NCI-H345 treated with DMSO at 0.1 percent for 48 hours (cell line): Measurements from ENCODE around the gene ASPHD2.

Experiments used
- DNase-seq: peaks from one replicate; lab custom pipeline; 2025; ENCODE audit not compliant: unreplicated experiment; lab: John Stamatoyannopoulos, UW

ASPHD2 gene

DNA sequence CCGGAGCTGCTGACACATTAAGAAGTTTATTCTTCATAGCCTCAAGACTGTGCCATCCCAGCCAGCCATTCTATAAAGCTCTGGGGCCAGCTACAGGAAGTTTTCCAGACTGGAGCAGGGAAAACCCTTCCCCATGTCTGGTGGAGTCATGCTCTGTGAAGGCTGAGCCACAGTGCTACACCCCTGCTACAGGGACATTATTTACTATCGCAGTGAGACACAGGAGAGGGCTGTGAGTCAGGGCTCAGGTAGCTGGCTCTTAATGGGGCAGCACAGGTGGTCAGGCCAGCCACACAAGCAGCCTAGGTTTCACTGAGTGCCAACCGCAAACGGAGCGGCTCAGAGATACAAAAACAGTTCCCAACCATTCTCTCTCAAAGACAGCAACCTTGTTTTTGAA is 42.5 kb downstream of the ASPHD2 start:
- no peak for DNase-seq

DNA sequence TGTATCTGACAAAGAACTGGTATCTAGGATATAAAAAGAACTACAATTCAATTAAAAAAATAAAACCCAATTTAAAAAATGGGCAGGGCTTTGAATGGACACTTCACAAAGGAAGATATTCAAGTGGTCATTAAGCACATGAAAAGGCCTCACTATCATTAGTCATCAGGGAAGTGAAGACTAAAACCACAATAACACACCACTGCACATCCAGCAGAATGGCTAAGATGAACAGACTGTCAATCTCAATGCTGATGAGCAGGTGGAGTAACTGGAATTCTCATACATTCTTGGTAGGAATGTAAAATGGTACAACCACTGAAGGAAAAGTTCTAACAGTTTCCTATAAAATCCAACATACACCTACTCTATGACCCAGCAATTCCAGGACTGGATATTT is 45.6 kb downstream of the ASPHD2 start:
- no peak for DNase-seq

DNA sequence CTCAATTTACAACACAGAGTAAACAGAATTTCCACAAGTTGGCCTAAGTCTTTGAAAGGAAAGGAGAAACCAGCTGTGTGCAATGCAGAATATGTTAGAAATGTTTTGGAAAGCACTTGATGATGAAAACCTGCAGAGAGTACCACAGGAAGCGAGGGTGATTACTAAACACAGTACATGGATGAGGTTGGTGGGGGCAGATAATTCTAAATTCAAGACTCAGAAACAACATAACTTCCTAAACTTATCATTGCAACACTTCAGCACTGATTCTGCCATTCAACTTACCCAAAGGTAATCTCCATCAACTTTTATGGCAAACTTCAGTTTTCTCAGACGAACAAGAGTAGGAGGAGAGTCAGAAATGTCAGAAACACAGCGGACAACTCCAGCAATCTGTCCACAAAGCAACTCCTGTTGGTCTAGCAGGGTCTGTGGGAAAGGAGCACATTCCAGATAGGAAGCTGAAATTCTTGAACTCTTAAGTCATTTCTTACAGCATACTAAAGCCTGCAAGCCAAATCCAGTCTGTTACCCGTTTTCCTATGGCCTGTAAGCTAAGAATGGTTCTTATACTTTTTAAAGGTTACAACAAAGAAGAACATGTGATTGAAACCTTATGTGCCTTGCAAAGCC is 47.8 kb downstream of the ASPHD2 start:
- DNase-seq: no peak

DNA sequence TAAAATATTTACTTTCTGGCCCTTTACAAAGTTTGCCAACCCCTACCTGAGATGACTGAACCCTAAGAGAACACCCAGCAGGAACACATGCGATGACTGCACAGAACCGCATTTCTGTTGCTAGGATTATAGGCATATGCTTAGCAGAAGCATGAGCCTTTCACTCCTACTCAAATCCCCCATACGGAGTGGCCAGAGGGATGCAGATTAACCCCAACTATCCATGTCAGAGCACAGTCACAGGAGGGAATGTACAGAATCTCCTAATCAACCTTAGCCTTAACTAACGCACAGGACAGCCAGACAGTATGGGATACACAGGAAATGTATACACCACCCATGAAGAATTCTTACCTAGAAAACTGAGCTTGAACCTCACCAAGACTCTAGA is 48.3 kb downstream of the ASPHD2 start:
- no peak for DNase-seq

DNA sequence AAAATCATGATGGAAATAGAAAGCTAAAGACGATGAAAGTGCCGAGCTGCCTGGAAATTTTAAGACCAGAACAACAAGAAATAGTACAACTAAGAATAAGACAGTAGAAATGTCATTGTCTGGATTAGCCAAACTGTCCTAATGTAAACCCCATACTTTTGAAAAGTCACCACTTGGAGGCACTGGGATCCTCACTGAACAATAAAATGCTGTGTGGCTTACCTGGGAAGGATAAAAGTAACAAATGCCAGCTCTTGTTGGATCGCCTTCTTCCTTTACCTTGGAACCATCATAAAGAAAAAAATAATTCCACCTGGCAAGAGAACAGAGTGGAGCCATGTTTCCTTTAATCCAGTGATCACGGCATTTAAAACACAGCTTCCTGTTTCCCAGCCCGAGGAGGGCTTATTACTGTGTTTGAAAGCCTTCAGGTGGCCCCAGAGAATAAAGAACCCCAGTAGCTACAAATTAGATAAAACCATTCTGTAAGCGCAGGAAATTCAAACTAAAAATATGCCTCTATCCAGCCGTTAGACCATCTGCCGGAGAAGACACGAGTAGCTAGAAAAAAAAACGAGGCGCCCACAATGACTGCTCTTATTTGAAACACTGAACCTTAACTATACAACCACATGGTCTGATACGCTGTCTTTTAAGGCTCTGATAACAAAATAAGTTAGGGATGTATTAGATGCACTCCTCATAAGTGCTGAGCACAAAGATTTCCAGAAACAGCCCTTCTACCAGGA is 50.2 kb downstream of the ASPHD2 start:
- DNase-seq: no peak

DNA sequence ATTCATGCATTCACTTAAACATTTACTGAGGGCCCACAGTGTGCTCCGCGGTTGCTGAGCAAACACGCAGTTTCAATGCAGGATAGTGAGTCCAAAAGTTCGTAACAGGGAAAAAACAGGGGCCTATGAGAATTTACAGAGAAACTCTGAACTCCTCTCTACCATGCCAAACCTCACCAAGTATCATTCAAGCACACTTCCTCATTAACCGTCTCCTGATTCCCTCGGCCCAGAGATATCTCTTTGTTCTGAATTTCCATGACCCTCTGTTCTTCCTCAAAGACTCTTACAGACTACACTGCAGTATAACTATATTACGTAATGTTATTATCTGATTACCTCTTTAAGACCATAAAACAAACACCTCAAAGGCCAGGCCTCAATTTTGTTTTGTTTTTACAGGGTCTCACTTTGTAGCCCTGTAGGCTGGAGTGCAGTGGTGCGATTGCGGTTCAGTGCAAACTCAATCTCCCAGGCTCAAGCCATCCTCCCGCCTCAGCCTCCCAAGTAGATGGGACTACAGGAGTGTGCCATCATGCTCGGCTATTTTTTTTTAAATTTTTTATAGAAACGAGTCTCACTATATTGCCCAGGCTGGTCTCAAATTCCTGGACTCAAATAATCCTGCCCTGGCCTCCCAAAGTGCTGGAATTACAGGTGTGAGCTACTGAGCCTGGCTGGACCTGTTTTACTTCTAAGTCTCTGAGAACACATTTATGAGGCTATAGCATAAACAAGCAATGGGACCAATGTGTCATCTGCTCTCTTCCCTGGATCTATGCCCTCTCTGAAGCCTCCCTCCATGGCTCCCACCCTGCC is 50.9 kb downstream of the ASPHD2 start:
- DNase-seq: no peak

DNA sequence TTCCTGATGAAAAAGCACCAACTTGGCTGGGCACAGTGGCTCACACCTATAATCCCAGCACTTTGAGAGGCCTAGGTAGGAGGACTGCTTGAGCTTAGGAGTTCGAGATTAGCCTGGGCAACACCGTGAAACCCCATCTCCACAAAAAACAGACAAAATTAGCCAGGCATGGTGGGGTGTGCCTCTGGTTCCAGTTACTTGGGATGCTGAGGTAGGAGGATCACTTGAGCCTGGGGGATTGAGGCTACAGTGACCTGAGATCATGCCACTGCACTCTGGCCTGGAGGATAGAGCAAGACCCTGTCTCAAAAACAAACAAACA is 51.5 kb downstream of the ASPHD2 start:
- DNase-seq: no peak

DNA sequence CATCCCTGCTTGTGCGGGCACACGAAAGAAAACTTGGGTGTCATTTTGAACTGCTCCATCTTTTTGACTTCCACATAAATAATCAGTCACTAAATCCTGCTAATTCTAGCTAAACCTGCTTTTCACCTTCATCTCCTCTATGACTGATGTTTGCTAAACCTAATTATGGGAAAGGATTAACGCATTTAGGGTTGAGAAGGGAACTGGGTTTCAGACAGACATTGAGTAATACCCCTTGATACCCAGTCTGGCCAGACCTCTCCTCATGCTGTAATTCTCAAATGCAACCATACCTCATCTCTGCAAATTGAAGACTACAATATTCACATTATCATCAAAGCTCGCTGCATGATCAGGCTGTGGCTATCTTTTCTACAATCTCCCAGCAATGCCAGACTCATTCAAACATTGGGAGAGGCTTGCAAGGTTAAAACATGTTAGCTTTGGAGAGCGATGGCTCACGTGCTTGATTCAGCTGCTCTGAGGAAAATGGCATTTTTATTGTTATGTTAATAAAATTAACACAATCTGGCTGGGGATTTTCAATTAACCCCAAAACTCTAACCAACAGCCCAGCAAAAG is 52.1 kb downstream of the ASPHD2 start:
- DNase-seq: no peak

DNA sequence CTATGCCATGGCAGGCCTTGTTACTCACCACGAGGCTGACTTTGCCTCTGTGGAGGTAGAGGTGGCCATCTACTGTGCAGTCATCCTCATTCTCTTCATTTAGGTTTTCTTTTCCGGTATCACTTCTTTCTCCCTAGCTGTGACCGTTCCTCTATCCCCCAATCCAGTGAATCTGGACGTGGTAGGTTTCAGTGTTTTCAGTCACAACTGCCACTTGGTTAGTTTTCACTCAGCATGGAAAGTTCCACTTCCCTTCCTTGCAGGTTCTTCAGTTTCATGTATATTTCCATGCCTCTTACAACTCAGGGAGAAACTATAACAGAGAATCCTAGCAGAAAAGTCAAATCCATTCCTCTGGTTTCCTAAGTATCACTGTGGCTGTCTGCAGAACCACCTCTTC is 52.6 kb downstream of the ASPHD2 start:
- no peak for DNase-seq

DNA sequence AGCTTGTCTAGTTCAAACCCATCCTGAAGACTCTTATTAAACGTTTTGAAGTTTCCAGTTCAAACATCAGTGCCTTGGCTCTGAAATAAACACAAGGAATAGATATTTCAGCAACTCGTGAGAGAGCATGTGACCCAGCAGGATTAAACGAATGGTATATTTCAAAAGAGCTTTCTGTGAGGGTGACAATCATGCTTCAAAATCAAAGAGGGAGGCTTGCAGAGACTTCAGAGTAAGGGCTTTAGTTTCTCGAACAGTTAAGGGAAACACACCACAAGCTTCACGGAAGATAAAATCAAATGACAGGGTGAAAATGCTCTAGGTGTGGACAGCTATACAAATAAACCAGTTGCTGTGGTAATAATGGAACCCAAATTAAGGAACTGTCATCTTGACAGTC is 53.1 kb downstream of the ASPHD2 start:
- no peak for DNase-seq

DNA sequence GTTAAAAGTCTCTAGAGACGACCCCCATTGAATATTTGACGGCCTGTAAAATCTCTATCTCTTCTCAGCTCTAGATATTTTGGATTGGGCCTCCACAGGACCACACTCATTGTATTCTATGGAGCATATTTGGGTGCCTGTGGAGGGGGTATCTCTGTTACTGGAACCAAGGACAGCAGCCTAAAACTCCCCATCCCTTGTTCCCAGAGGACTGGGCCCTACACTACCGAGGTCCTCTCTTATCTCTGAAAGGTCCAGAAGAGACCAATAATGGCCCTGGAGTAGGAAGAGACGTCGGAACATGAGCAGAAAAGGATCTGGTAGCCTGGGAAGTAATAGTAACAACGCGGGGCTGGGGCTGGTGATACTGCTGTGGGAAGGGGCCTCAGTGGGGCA is 54.0 kb downstream of the ASPHD2 start:
- DNase-seq: no peak

DNA sequence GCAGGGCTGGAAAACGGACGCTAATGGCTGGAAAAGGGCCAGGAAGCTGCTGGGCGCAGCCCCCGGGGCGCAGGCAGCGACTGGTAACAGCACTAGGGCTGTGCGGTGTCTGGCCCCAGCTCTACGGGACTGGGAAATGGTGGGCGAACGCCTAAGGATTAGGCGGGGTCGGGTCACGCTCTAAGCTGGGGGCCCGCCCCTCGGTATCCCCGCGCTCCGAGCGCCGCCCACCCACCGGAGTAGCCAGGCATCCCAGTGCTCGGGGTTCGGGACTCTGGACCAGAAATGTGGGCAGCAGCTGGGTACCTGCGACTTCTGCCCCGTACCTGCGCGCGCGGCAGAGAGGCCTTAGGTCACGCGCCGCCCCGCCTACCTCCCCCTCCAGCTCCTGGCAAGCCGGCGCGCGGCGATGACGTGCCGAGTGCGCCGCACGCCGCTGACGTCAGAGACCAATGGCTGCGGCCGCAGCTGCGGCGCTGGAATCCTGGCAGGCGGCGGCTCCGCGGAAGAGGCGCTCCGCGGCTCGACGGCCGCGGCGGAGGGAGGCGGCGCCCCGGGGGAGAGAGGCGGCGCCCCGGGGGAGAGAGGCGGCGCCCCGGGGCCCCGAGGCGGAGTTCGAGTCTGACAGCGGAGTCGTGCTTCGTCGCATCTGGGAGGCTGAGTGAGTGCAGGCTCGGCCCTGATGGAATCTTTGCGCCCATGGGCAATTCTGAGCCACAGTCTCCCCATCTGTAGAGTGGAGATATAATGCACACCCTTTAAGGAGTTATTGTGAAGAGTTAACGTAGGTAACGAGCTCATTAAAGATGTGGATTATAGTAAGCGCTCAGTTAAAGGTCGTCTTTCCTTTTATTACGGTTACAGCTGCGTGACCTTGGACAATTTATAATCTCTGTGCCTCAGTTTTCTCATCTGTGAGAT is 54.6 kb downstream of the ASPHD2 start, which contains the start of the genes HPS4 and SRRD:
Gene HPS4, minus strand, starts transcription at position 345 of the 921 bp plus-strand sequence. CDS start 2,021 bp downstream, outside the sequence.
Gene SRRD, plus strand, starts transcription at position 439 of the 921 bp plus-strand sequence. Its CDS starts 14 bp downstream, at position 453.
- peak; percentile 70 for DNase-seq

DNA sequence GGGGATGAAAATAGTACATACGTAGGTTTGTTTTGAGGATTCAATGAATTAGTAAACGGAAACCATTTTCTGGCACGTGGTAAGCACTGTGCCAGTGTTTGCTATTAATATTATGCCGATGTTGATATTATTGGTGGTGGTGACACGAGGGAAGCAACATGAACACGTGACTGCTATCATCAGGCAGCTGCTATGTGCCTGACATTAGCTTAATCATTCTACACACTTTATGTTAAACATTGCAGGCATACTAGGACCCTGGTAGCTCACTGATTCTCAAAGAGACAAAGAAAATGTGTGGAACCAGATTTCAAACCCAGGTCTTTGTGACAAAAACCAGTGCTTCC is 55.3 kb downstream of the ASPHD2 start:
- no peak for DNase-seq

DNA sequence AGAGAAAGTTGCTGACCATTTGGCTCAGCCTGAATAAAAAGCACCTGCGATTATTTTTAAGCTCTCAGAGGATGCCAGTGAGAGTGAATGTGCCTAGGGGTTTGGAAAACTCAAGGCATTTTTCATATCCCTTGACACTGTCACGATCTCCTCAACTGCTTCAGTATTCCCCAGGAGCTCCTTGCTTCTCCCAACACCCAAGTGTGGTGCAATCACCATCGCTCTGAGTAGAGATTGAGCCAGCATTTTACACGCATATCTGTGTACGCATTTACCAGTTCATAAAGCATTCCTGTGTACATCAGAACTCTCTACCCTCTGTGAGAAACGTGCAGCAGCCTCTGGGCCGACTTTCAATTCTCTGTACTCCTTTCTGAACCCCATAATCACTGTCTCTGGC is 56.0 kb downstream of the ASPHD2 start:
- DNase-seq: no peak

DNA sequence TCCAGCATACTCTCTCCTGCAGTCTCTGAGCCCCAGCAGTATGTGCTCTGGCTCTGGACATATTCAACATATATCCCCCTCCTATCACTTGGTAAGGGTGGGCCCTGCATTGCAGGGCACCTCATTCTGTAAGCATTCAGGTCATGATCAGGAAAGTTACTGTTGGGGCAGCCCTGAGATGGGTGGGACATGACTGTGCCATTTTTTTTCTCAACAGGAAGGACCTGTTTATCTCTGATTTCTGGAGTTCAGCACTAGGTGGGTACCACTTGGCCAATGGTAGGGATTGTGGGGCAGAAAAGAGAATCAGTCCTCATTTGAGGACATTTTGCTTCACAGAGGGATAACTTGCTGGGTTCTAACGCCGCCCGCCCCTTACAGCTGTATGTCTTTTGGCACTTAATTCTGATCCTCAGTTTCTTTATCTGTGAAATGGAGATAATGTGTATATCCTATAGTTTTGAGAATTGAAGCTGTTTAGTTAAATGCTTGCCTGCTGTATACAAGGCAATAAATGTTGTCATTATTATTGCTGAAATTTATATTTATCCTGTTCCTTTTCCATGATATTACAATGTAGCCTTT is 56.8 kb downstream of the ASPHD2 start:
- DNase-seq: no peak

DNA sequence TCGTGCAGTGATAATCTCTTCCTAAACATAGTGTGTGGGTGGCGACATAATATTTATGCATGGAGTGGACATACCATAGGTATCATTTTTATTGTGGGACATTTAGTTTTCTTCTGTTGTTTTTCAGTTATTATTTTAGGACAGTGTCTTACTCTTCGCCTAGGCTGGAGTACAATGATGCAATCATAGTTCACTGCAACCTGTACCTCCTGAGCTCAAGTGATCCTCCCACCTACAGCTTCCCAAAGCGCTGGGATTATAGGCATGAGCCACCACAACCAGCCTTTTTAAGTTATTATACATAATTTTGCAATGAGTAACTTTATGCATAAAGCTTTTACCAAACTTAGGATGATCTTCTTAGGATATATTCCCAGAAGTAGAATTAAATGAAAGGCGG is 57.3 kb downstream of the ASPHD2 start:
- DNase-seq: no peak

DNA sequence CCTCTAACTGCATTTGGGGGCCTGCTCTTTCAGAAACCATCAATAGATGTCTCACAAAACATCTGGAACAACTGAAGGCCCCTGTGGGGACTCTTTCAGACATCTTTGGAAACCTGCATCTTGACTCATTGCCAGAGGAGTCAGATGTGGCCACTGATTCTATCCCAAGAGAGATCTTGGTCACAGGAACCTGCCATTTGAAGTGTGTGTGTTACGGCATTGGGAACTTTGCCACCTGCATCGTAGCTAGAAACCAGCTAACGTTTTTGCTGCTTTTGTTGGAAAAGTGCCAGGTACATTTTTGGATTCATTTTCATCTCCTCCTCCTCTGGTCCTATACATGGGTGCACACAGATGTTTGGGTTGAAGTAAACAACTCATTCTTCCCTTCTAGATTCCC is 58.9 kb downstream of the ASPHD2 start:
- DNase-seq: no peak

DNA sequence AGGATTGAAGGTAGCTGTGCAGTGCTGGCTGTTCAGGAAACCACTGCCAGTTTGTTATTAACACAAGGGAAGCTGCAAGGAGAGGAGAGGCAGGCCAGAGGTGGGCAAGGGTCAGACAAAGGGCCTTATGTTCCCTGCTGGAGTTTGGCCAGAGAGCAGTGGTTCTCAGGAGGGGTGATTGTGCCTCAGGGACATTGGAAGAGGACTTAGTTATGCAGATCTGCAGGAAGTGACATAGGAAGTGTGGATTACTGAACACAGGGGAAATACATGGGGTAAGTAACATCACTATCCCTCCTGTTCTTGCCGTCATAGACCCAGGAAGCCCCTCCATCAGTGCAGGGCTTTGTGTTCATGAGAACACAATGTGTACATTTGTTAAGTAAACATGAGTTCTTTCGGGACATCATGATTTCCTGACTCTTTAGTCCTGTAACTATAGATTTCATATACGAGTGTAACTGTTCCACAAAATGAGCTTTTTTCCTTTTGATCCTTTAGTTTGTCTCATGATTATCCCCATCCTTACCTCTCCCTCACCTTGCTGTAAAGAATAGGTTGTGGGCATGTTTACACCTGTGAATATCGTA is 60.5 kb downstream of the ASPHD2 start:
- no peak for DNase-seq

DNA sequence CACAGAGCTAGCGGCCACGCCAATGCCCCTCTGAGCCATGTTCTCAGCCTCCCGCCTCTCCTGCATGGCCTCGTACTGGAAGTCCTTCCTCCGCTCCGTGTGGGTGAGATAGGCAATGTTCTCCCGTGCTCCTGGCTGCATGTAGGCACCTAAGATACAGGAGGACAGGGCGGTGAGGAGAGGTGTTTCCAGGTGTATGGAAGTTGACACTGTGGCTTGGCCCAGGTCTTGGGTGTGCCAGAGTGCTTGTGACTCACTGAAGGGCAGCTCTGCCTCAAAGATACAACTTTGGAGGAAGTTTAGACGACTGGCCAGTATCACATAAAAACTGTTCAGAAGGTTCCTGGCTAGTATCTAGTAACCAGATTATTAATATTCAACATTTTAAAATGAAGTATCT is 63.2 kb downstream of the ASPHD2 start:
- DNase-seq: no peak

DNA sequence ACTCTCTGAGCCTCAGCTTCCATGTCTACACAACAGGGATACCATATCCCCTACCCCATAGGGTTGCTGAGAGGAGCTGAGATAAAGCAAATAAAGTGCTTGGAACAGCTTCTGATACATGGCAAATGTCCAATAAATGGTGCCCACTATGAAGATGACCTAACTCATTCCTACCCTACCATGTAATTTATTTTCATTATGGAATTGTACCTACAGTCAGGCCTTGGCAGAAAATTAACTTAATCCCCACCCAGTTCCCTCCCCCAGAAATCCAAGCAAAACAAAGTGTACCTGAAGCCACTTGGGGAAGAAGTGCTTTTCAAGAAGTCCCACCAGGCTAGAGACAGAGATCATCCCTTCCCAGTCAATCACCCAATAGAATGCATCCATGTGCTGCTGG is 65.4 kb downstream of the ASPHD2 start:
- DNase-seq: no peak
